ENCODE results near the gene MUCL3.

DNA sequence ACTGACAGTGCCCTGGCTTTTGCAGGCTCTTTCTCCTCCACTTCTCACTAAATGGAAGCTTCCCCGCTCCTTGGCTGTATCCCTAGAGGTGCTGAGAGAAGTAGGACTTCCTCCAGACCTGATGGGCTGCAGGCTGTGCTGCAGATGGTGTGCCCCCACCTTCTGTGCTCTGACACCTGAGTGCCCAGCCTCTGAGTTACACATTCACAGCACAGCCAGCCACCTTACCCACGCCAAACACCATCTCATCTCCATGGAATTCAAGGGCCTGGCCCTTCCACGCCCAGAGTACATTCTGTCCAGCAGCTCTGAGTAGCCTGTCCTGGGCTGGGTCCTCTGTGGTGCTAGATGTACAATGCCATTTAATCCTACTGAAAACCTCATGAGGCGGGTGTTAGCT is 14.1 kb upstream of the MUCL3 start:
- TF ChIP-seq, protein P1, sequence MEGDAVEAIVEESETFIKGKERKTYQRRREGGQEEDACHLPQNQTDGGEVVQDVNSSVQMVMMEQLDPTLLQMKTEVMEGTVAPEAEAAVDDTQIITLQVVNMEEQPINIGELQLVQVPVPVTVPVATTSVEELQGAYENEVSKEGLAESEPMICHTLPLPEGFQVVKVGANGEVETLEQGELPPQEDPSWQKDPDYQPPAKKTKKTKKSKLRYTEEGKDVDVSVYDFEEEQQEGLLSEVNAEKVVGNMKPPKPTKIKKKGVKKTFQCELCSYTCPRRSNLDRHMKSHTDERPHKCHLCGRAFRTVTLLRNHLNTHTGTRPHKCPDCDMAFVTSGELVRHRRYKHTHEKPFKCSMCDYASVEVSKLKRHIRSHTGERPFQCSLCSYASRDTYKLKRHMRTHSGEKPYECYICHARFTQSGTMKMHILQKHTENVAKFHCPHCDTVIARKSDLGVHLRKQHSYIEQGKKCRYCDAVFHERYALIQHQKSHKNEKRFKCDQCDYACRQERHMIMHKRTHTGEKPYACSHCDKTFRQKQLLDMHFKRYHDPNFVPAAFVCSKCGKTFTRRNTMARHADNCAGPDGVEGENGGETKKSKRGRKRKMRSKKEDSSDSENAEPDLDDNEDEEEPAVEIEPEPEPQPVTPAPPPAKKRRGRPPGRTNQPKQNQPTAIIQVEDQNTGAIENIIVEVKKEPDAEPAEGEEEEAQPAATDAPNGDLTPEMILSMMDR (IDR thresholded peaks at IDR 0.05) = no peak
- no peak for TF ChIP-seq POLR2A (IDR thresholded peaks at IDR 0.05)
